ENCODE results near the gene SLC35A5.

Gene SLC35A5

DNA sequence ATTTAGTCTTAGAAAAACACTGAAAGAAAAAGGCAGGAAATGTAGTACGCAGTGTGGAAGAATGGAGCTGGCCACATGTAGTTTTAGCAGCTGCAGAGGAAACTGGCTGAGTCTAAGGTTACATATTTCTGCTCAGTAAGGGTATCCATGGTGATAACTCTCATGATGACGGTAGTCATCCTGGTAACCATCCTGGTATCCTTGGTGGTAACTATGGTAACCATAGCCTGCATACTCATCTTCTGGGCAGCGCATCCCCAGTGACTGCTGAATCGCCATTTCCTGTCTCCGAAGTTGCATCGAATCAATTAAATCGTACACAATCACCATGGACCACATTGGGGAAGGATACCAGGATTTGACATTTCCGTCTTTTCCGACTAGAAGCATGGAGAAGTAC lies 43.4 kb downstream of the SLC35A5 start:
- ATAC-seq, result peak; percentile 96

DNA sequence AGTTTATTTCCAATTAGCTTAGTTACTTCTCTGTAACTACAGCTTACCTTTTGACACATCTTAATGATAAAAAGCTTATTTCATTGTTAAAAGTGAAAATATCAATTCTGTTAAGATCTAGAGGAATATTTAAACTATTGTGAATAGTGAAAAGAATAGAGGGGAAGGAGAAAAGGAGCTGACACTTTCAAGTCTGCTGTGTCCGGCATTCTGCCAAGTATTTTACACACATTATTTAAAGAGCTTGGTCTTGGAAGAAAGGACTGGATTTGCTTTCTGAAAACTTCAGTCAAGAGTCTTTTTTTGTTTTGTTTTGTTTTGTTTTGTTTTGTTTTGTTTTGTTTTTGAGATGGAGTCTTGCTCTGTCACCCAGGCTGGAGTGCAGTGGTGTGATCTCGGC lies 44.3 kb downstream of the SLC35A5 start:
- TF ChIP-seq PPARA (CRISPR knock-in tag; IDR thresholded peaks at IDR 0.05; ENCODE audit: borderline replicate concordance) (no peak), SNAI2 (CRISPR knock-in tag; IDR thresholded peaks at IDR 0.05) (no peak), RARB (CRISPR knock-in tag; IDR thresholded peaks at IDR 0.05) (no peak), TOX (CRISPR knock-in tag; IDR thresholded peaks at IDR 0.05; ENCODE audit: borderline replicate concordance) (no peak), TCF4 (CRISPR knock-in tag; IDR thresholded peaks at IDR 0.05; ENCODE audit: borderline replicate concordance) (no peak), ZNF70 (CRISPR knock-in tag; IDR thresholded peaks at IDR 0.05) (no peak), GLIS3 (CRISPR knock-in tag; IDR thresholded peaks at IDR 0.05) (no peak), ESRRG (CRISPR knock-in tag; IDR thresholded peaks at IDR 0.05) (no peak), ZNF565 (CRISPR knock-in tag; conservative IDR thresholded peaks at IDR 0.05; ENCODE audit: low read depth) (no peak), CSDC2 (CRISPR knock-in tag; IDR thresholded peaks at IDR 0.05) (no peak), OSR1 (CRISPR knock-in tag; IDR thresholded peaks at IDR 0.05) (no peak), ZFP30 (CRISPR knock-in tag; IDR thresholded peaks at IDR 0.05) (no peak), ZNF8 (CRISPR knock-in tag; IDR thresholded peaks at IDR 0.05) (no peak), ZC3H10 (CRISPR knock-in tag; IDR thresholded peaks at IDR 0.05) (no peak), ARNTL (CRISPR knock-in tag; IDR thresholded peaks at IDR 0.05; ENCODE audit: borderline replicate concordance, low read depth) (no peak)
- TF ChIP-seq, protein P1, sequence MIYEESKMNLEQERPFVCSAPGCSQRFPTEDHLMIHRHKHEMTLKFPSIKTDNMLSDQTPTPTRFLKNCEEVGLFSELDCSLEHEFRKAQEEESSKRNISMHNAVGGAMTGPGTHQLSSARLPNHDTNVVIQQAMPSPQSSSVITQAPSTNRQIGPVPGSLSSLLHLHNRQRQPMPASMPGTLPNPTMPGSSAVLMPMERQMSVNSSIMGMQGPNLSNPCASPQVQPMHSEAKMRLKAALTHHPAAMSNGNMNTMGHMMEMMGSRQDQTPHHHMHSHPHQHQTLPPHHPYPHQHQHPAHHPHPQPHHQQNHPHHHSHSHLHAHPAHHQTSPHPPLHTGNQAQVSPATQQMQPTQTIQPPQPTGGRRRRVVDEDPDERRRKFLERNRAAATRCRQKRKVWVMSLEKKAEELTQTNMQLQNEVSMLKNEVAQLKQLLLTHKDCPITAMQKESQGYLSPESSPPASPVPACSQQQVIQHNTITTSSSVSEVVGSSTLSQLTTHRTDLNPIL (CRISPR knock-in tag; IDR thresholded peaks at IDR 0.05; ENCODE audit: low read depth), result no peak
- TF ChIP-seq, protein P2, sequence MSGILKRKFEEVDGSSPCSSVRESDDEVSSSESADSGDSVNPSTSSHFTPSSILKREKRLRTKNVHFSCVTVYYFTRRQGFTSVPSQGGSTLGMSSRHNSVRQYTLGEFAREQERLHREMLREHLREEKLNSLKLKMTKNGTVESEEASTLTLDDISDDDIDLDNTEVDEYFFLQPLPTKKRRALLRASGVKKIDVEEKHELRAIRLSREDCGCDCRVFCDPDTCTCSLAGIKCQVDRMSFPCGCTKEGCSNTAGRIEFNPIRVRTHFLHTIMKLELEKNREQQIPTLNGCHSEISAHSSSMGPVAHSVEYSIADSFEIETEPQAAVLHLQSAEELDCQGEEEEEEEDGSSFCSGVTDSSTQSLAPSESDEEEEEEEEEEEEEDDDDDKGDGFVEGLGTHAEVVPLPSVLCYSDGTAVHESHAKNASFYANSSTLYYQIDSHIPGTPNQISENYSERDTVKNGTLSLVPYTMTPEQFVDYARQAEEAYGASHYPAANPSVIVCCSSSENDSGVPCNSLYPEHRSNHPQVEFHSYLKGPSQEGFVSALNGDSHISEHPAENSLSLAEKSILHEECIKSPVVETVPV (CRISPR knock-in tag; IDR thresholded peaks at IDR 0.05), result no peak
- TF ChIP-seq, protein P3, sequence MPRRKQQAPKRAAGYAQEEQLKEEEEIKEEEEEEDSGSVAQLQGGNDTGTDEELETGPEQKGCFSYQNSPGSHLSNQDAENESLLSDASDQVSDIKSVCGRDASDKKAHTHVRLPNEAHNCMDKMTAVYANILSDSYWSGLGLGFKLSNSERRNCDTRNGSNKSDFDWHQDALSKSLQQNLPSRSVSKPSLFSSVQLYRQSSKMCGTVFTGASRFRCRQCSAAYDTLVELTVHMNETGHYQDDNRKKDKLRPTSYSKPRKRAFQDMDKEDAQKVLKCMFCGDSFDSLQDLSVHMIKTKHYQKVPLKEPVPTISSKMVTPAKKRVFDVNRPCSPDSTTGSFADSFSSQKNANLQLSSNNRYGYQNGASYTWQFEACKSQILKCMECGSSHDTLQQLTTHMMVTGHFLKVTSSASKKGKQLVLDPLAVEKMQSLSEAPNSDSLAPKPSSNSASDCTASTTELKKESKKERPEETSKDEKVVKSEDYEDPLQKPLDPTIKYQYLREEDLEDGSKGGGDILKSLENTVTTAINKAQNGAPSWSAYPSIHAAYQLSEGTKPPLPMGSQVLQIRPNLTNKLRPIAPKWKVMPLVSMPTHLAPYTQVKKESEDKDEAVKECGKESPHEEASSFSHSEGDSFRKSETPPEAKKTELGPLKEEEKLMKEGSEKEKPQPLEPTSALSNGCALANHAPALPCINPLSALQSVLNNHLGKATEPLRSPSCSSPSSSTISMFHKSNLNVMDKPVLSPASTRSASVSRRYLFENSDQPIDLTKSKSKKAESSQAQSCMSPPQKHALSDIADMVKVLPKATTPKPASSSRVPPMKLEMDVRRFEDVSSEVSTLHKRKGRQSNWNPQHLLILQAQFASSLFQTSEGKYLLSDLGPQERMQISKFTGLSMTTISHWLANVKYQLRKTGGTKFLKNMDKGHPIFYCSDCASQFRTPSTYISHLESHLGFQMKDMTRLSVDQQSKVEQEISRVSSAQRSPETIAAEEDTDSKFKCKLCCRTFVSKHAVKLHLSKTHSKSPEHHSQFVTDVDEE (CRISPR knock-in tag; IDR thresholded peaks at IDR 0.05), result no peak
- TF ChIP-seq, protein P4, sequence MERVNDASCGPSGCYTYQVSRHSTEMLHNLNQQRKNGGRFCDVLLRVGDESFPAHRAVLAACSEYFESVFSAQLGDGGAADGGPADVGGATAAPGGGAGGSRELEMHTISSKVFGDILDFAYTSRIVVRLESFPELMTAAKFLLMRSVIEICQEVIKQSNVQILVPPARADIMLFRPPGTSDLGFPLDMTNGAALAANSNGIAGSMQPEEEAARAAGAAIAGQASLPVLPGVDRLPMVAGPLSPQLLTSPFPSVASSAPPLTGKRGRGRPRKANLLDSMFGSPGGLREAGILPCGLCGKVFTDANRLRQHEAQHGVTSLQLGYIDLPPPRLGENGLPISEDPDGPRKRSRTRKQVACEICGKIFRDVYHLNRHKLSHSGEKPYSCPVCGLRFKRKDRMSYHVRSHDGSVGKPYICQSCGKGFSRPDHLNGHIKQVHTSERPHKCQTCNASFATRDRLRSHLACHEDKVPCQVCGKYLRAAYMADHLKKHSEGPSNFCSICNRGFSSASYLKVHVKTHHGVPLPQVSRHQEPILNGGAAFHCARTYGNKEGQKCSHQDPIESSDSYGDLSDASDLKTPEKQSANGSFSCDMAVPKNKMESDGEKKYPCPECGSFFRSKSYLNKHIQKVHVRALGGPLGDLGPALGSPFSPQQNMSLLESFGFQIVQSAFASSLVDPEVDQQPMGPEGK (CRISPR knock-in tag; IDR thresholded peaks at IDR 0.05; ENCODE audit: borderline replicate concordance), result no peak
- ATAC-seq, result no peak

More for the DNA sequence above, 43.4 kb downstream of the SLC35A5 start:
- TF ChIP-seq PPARA (CRISPR knock-in tag; IDR thresholded peaks at IDR 0.05; ENCODE audit: borderline replicate concordance) (no peak), ZFP30 (CRISPR knock-in tag; IDR thresholded peaks at IDR 0.05) (no peak), ZC3H10 (CRISPR knock-in tag; IDR thresholded peaks at IDR 0.05) (no peak), TOX (CRISPR knock-in tag; IDR thresholded peaks at IDR 0.05; ENCODE audit: borderline replicate concordance) (no peak), TCF4 (CRISPR knock-in tag; IDR thresholded peaks at IDR 0.05; ENCODE audit: borderline replicate concordance) (no peak), CSDC2 (CRISPR knock-in tag; IDR thresholded peaks at IDR 0.05) (0 out of 2 replicates have a peak, but pooled peaks have one; percentile 41)
- TF ChIP-seq, protein P4 (CRISPR knock-in tag; IDR thresholded peaks at IDR 0.05; ENCODE audit: borderline replicate concordance), result no peak

DNA sequence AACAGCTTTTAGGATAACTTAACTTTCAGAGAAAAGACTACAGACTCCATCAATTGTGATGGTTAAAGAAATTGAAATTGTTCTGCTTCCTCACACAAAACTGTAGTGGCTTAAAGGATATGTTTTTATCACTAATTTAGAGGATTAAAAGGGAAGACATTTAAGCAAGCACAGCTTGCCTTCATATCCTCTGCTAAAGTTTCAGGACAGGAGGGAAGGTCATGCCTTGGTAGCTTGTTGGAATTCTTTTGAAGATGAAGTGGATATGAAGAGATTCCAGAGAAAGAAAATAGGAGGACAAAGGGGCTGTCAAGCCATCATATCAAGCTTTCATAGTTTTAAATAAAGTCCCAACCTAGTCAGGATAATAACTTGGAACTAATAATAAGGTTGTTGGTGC lies 46.0 kb downstream of the SLC35A5 start:
- no peak for ATAC-seq
- TF ChIP-seq ZFP3 (CRISPR knock-in tag; IDR thresholded peaks at IDR 0.05), result no peak
- TF ChIP-seq, protein P3 (CRISPR knock-in tag; IDR thresholded peaks at IDR 0.05), result no peak
- no peak for TF ChIP-seq ZNF8 (CRISPR knock-in tag; IDR thresholded peaks at IDR 0.05)
- TF ChIP-seq, protein P1 (CRISPR knock-in tag; IDR thresholded peaks at IDR 0.05; ENCODE audit: low read depth), result no peak
- no peak for TF ChIP-seq ESRRG (CRISPR knock-in tag; IDR thresholded peaks at IDR 0.05)
- TF ChIP-seq, protein P4 (CRISPR knock-in tag; IDR thresholded peaks at IDR 0.05; ENCODE audit: borderline replicate concordance), result no peak
- no peak for TF ChIP-seq CSDC2 (CRISPR knock-in tag; IDR thresholded peaks at IDR 0.05)

Measured in SK-N-SH treated with all-trans-retinoic acid at 6 μM for 48 hours (cell line).